Endothelial cell of umbilical vein (primary cell): ENCODE results near the gene DDX25. TPM values are rescaled to one million over a fixed set of nuclear protein-coding genes. Genes with fewer than 3 reads are reported as not detected.

ENCODE experiments used
- BruUV-seq: library from RNA; stranded (reverse); fragments of 400-500 nt; replicated peaks from 2 replicates; lab custom pipeline; 2021; lab: Mats Ljungman, UMichigan
- CTCF ChIA-PET: fragments of 300-600, 350-600 bp; sonication (Branson Sonifier 250); formaldehyde crosslinking; loops from one replicate; lab custom pipeline; 2021; ENCODE audit warnings: antibody characterized with exemption, inconsistent platforms; lab: Charles Lee
- POLR2A ChIA-PET: fragments of 300-600, 350-600 bp; sonication (Branson Sonifier 250); formaldehyde crosslinking; loops from one replicate; lab custom pipeline; 2021; ENCODE audit warnings: antibody characterized with exemption, inconsistent platforms; lab: Charles Lee
- DNase-seq: peaks from one replicate; pipeline ENCODE4 v3.0.0-alpha.2; 2011; ENCODE audit warnings: low read depth, low spot score
- FAIRE-seq: peaks from 2 replicates; lab custom pipeline; 2011; peaks lifted over from hg19 to GRCh38; lab: Jason Lieb, UNC
- H2AFZ ChIP-seq: 2 replicates; pipeline ENCODE4 v1.6.0; 2012; ENCODE audit warnings: low read depth, low read length, control low read depth, inconsistent platforms
- H3K27ac ChIP-seq: 2 replicates; pipeline ENCODE4 v1.5.1; 2011; ENCODE audit warnings: low read depth, mild to moderate bottlenecking, control low read depth, low read length, moderate library complexity; ENCODE audit not compliant: insufficient read depth
- H3K27me3 ChIP-seq, 2 experiments: 2 replicates each; pipeline versions ENCODE4 v1.6.0 to v1.6.1; 2011; ENCODE audit warnings: low read length in 2 of 2, mixed read lengths in 1 of 2; ENCODE audit not compliant: control insufficient read depth in 2 of 2, insufficient read depth in 2 of 2
- H3K36me3 ChIP-seq, 2 experiments: 2 replicates in 1 of 2; 3 replicates in 1 of 2; pipeline ENCODE4 v1.5.1; 2011; ENCODE audit warnings: low read length in 2 of 2, mild to moderate bottlenecking in 1 of 2, moderate library complexity in 1 of 2; ENCODE audit not compliant: control insufficient read depth in 2 of 2, insufficient read depth in 2 of 2; ENCODE audit errors: extremely low read depth in 1 of 2
- H3K4me1 ChIP-seq: 3 replicates; pipeline ENCODE4 v1.5.1; 2011; ENCODE audit warnings: mild to moderate bottlenecking, low read length; ENCODE audit not compliant: control insufficient read depth, insufficient read depth; ENCODE audit errors: extremely low read depth
- H3K4me2 ChIP-seq: 2 replicates; pipeline ENCODE4 v1.6.1; 2011; ENCODE audit warnings: low read length, control low read depth, mixed read lengths; ENCODE audit not compliant: insufficient read depth
- H3K4me3 ChIP-seq, 3 experiments: fragments of 200-600 bp in 1 of 3; sonication (generic), shearing (Covaris generic) in 1 of 3; replicated peaks in 1 of 3; 2 replicates each; pipeline ENCODE4 v1.5.1; 2011 to 2016; ENCODE audit warnings: control low read depth in 3 of 3, low read length in 3 of 3, mild to moderate bottlenecking in 2 of 3, inconsistent platforms in 1 of 3, low read depth in 1 of 3, moderate library complexity in 1 of 3; ENCODE audit not compliant: insufficient read depth in 1 of 3
- H3K79me2 ChIP-seq: 2 replicates; pipeline ENCODE4 v1.6.0; 2012; ENCODE audit warnings: low read length, inconsistent platforms; ENCODE audit not compliant: control insufficient read depth, insufficient read depth
- H3K9ac ChIP-seq: replicated peaks from 2 replicates; pipeline ENCODE3; 2011; ENCODE audit warnings: low read length, control low read depth; ENCODE audit not compliant: insufficient read depth; ENCODE audit errors: extremely low read depth
- H3K9me1 ChIP-seq: replicated peaks from 3 replicates; pipeline ENCODE4 v1.6.0; 2011; ENCODE audit warnings: mild to moderate bottlenecking, low read length; ENCODE audit not compliant: control insufficient read depth, insufficient read depth; ENCODE audit errors: extremely low read depth
- H3K9me3 ChIP-seq: replicated peaks from 2 replicates; pipeline ENCODE4 v1.5.1; 2012; ENCODE audit warnings: low read length, inconsistent platforms; ENCODE audit not compliant: control insufficient read depth, insufficient read depth
- H4K20me1 ChIP-seq: replicated peaks from 2 replicates; pipeline ENCODE3; 2011; ENCODE audit warnings: mild to moderate bottlenecking, low read length; ENCODE audit not compliant: control insufficient read depth, insufficient read depth; ENCODE audit errors: extremely low read depth
- EZH2 ChIP-seq: IDR thresholded peaks from 2 replicates; pipeline ENCODE4 v1.6.1; 2012; ENCODE audit warnings: borderline replicate concordance, low read depth, mild to moderate bottlenecking, moderate library complexity, low read length, inconsistent platforms; ENCODE audit not compliant: severe bottlenecking
- FOS ChIP-seq: IDR thresholded peaks from 2 replicates; pipeline ENCODE4 v1.6.1; 2011; ENCODE audit warnings: mild to moderate bottlenecking, low read length, moderate library complexity, borderline replicate concordance; ENCODE audit not compliant: insufficient read depth
- GATA2 ChIP-seq: IDR thresholded peaks from 2 replicates; pipeline ENCODE4 v1.7.0; 2011; ENCODE audit warnings: low read depth, mild to moderate bottlenecking, moderate library complexity, mixed read lengths, low read length; ENCODE audit not compliant: insufficient read length, insufficient read depth
- JUN ChIP-seq: IDR thresholded peaks from 2 replicates; pipeline ENCODE4 v1.6.1; 2011; ENCODE audit warnings: borderline replicate concordance, low read depth; ENCODE audit not compliant: insufficient read length, insufficient read depth
- MYC ChIP-seq: IDR thresholded peaks from one replicate; pipeline ENCODE4 v1.6.1; 2011; ENCODE audit warnings: mild to moderate bottlenecking, low read depth, low read length
- POLR2A ChIP-seq: IDR thresholded peaks from 2 replicates; pipeline ENCODE4 v1.6.1; 2012; ENCODE audit warnings: low read depth, mild to moderate bottlenecking, control low read depth, low read length
- POLR2AphosphoS5 ChIP-seq: IDR thresholded peaks from 2 replicates; pipeline ENCODE4 v1.6.1; 2012; ENCODE audit warnings: low read depth, mild to moderate bottlenecking, control low read depth, low read length, moderate library complexity; ENCODE audit not compliant: insufficient read depth
- dilution Hi-C: fragments of 300-500 bp; cut with MboI; formaldehyde crosslinking; loops from one replicate; pipeline ENCODE4 v1.15.0; 2019; ENCODE audit warnings: low sequenced_read_pairs; ENCODE audit not compliant: extremely low pct_ligation_motif_present
- intact Hi-C: fragments of 100-400 bp; cut with micrococcal nuclease; formaldehyde crosslinking; loops from one replicate; pipeline ENCODE4 v1.10.0; 2022
- polyA plus RNA-seq, 4 experiments: library from polyadenylated mRNA; depleted of rRNA in 3 of 4; stranded (reverse) in 3 of 4; unstranded in 1 of 4; fragments of >200 nt; gene quantifications; 2 replicates each; pipeline versions ENCODE4 v1.2.1 to v1.2.3, GENCODE V29; 2011 to 2012; ENCODE audit warnings: missing spikeins in 1 of 4
- total RNA-seq: library from RNA; stranded (reverse); gene quantifications from 2 replicates; pipeline ENCODE4 v1.2.3, GENCODE V29; 2021
- TF ChIP-seq, protein P1 (sequence below): IDR thresholded peaks from 2 replicates; pipeline ENCODE4 v1.6.1; 2011; ENCODE audit not compliant: insufficient read depth, insufficient read length
- TF ChIP-seq, protein P2 (sequence below), 2 donors: IDR thresholded peaks; 1 replicate in 1 of 2; 2 replicates in 1 of 2; pipeline ENCODE4 v1.5.1; 2011; ENCODE audit warnings: low read length in 2 of 2, mild to moderate bottlenecking in 2 of 2, moderate library complexity in 2 of 2, control low read depth in 1 of 2, inconsistent platforms in 1 of 2, low read depth in 1 of 2; ENCODE audit not compliant: insufficient read depth in 1 of 2; ENCODE audit errors: extremely low read depth in 1 of 2

Gene DDX25
- total and polyA plus RNA-seq, 2 donors (not counting 3 experiments of a cell fraction or from before 2014, with no cell fraction given), result not detected

DNA sequence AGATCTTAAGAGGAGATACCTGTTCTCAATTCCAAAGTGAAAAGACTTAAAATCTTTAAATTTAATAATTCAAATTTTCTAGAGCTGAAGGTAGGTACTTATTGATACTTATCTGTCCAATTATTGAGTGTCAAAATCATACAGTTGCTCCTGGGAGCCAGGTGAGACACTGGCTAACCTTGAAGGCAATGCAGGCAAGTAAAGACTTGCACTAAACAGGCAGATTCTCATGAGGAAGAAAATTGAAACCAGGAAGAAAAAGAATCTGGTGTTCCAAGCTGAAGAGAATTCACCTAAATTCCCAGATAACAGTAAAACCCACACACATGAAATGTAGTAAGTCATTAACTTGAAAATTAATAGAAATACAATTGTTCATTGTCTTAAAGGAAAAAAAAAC lies 71.8 kb downstream of the DDX25 start:
- no peak overlapping the region for H3K4me3 ChIP-seq
- H4K20me1 ChIP-seq, result no peaks in the 10 kb centered on the region
- FAIRE-seq, result no peak
- H3K27me3 ChIP-seq, result no peaks in the 10 kb centered on the region
- H3K9ac ChIP-seq, result no peak overlapping the region
- TF ChIP-seq POLR2AphosphoS5 (no peak), MYC (no peak), GATA2 (no peak), JUN (no peak), FOS (no peak), POLR2A (no peak), EZH2 (no peak)
- TF ChIP-seq, protein P1, sequence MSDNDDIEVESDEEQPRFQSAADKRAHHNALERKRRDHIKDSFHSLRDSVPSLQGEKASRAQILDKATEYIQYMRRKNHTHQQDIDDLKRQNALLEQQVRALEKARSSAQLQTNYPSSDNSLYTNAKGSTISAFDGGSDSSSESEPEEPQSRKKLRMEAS, result no peak
- TF ChIP-seq, protein P2, sequence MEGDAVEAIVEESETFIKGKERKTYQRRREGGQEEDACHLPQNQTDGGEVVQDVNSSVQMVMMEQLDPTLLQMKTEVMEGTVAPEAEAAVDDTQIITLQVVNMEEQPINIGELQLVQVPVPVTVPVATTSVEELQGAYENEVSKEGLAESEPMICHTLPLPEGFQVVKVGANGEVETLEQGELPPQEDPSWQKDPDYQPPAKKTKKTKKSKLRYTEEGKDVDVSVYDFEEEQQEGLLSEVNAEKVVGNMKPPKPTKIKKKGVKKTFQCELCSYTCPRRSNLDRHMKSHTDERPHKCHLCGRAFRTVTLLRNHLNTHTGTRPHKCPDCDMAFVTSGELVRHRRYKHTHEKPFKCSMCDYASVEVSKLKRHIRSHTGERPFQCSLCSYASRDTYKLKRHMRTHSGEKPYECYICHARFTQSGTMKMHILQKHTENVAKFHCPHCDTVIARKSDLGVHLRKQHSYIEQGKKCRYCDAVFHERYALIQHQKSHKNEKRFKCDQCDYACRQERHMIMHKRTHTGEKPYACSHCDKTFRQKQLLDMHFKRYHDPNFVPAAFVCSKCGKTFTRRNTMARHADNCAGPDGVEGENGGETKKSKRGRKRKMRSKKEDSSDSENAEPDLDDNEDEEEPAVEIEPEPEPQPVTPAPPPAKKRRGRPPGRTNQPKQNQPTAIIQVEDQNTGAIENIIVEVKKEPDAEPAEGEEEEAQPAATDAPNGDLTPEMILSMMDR (IDR thresholded peaks at IDR 0.05; ENCODE audit: extremely low read depth in 1 of 2, insufficient read depth in 1 of 2, low read depth in 1 of 2, low read length in 2 of 2), result no peak
- ChIA-PET CTCF (no interaction called here), POLR2A (no interaction called here)
- H3K4me1 ChIP-seq, result no peaks in the 10 kb centered on the region
- dilution Hi-C loops (no loop called here), intact Hi-C loops (no loop called here)
- H2AFZ ChIP-seq, result no peak overlapping the region
- no peaks in the 10 kb centered on the region for H3K36me3 ChIP-seq
- H3K79me2 ChIP-seq, result no peaks in the 10 kb centered on the region
- no TSS peak for BruUV-seq
- no peak for DNase-seq
- H3K9me3 ChIP-seq, result no peaks in the 10 kb centered on the region
- no peak overlapping the region for H3K4me2 ChIP-seq
- no peak overlapping the region for H3K27ac ChIP-seq
- H3K9me1 ChIP-seq, result no peaks in the 10 kb centered on the region
